Measurements from ENCODE around the gene SLC7A9.
"Not testable (repeated sequence)": the region's sequence is repeated elsewhere in the genome, so short reads cannot be mapped to it uniquely, and the experiment has no call there.

DNA sequence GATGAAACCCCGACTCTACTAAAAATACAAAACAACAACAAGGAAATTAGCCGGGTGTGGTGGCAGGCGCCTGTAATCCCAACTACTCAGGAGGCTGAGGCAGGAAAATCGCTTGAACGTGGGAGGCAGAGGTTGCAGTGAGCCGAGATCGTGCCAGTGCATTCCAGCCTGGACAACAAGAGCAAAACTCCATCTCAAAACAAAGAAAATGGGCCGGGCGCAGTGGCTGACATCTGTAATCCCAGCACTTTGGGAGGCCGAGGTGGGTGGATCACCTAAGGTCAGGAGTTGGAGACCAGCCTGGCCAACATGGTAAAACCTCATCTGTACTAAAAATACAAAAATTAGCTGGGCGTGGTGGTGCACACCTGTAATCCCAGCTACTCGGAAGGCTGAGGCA, 37.5 kb downstream of the SLC7A9 start:
- TF ChIP-seq, protein P1, sequence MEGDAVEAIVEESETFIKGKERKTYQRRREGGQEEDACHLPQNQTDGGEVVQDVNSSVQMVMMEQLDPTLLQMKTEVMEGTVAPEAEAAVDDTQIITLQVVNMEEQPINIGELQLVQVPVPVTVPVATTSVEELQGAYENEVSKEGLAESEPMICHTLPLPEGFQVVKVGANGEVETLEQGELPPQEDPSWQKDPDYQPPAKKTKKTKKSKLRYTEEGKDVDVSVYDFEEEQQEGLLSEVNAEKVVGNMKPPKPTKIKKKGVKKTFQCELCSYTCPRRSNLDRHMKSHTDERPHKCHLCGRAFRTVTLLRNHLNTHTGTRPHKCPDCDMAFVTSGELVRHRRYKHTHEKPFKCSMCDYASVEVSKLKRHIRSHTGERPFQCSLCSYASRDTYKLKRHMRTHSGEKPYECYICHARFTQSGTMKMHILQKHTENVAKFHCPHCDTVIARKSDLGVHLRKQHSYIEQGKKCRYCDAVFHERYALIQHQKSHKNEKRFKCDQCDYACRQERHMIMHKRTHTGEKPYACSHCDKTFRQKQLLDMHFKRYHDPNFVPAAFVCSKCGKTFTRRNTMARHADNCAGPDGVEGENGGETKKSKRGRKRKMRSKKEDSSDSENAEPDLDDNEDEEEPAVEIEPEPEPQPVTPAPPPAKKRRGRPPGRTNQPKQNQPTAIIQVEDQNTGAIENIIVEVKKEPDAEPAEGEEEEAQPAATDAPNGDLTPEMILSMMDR (IDR thresholded peaks at IDR 0.05; ENCODE audit: low read depth, low read length, missing input control) = not testable (repeated sequence)
- not testable (repeated sequence) for TF ChIP-seq MAX (IDR thresholded peaks at IDR 0.05); TAF1 (conservative IDR thresholded peaks at IDR 0.05); FOXA1 (IDR thresholded peaks at IDR 0.05); ATF3 (IDR thresholded peaks at IDR 0.05); ZBTB33 (IDR thresholded peaks at IDR 0.05); RAD21 (IDR thresholded peaks at IDR 0.05); REST (IDR thresholded peaks at IDR 0.05); GABPA (IDR thresholded peaks at IDR 0.05 in 1 of 2, conservative IDR thresholded peaks at IDR 0.05 in 1 of 2); YY1 (IDR thresholded peaks at IDR 0.05)

All from liver (tissue), 3 donors.